HEK293 (cell line): ENCODE measurements around the gene VMAC.

Experiments
- CTCF ChIA-PET: fragments of 350-600 bp; formaldehyde crosslinking; extraction: SDS; loops from one replicate; lab custom pipeline; 2021; ENCODE audit warnings: antibody characterized with exemption; lab: Yijun Ruan, JAX
- POLR2A ChIA-PET: fragments of 300-600 bp; formaldehyde crosslinking; extraction: SDS; loops from one replicate; lab custom pipeline; 2020; ENCODE audit warnings: antibody characterized with exemption, inconsistent platforms; lab: Yijun Ruan, JAX
- H3K27ac ChIP-seq: fragments of 200-500 bp; sonication (Bioruptor generic); 2 replicates; pipeline ENCODE4 v1.5.1; 2014; ENCODE audit warnings: low read depth, low read length, control low read depth, inconsistent platforms; ENCODE audit errors: extremely low read depth
- H3K36me3 ChIP-seq, 2 experiments: fragments of 200-500 bp in 1 of 2; sonication (Bioruptor generic) in 1 of 2; 1 replicate in 1 of 2; 2 replicates in 1 of 2; pipeline ENCODE4 v1.5.1; 2014 to 2017; ENCODE audit warnings: inconsistent platforms in 2 of 2, low read length in 2 of 2; ENCODE audit not compliant: control insufficient read depth in 2 of 2, insufficient read depth in 1 of 2
- H3K4me1 ChIP-seq: fragments of 200-500 bp; sonication (Bioruptor generic); 2 replicates; pipeline ENCODE4 v1.5.1; 2014; ENCODE audit warnings: mild to moderate bottlenecking, low read length, inconsistent platforms; ENCODE audit not compliant: control insufficient read depth, insufficient read depth
- H3K4me3 ChIP-seq: 2 replicates; pipeline ENCODE4 v1.5.1; 2011; ENCODE audit warnings: low read depth, mild to moderate bottlenecking, control low read depth, low read length, moderate library complexity
- H3K9me3 ChIP-seq: fragments of 200-500 bp; sonication (Bioruptor generic); 2 replicates; pipeline ENCODE4 v1.5.1; 2014; ENCODE audit warnings: low read depth, low read length, inconsistent platforms; ENCODE audit not compliant: control insufficient read depth, insufficient read depth
- BCL11A ChIP-seq: fragments of 450-650 bp; formaldehyde crosslinking; IDR thresholded peaks from 2 replicates; pipeline ENCODE4 v1.5.1; 2016; ENCODE audit warnings: low read depth, missing biosample characterization, missing genetic modification characterization
- GLI2 ChIP-seq: fragments of 450-650 bp; formaldehyde crosslinking; IDR thresholded peaks from 2 replicates; pipeline ENCODE4; 2017; ENCODE audit warnings: missing biosample characterization, missing genetic modification characterization, low read depth, borderline replicate concordance
- KLF10 ChIP-seq: fragments of 450-650 bp; IDR thresholded peaks from 2 replicates; pipeline ENCODE4 v1.5.1; 2018; ENCODE audit warnings: missing biosample characterization, mild to moderate bottlenecking, missing genetic modification characterization
- PRDM1 ChIP-seq: fragments of 450-650 bp; formaldehyde crosslinking; IDR thresholded peaks from 2 replicates; pipeline ENCODE4; 2016; ENCODE audit warnings: missing biosample characterization, missing genetic modification characterization
- SCRT1 ChIP-seq: fragments of 450-650 bp; formaldehyde crosslinking; IDR thresholded peaks from 2 replicates; pipeline ENCODE4 v1.5.1; 2016; ENCODE audit warnings: missing biosample characterization, missing genetic modification characterization, borderline replicate concordance
- TSHZ1 ChIP-seq: fragments of 450-650 bp; formaldehyde crosslinking; IDR thresholded peaks from 2 replicates; pipeline ENCODE4 v1.5.1; 2016; ENCODE audit warnings: missing biosample characterization, missing genetic modification characterization, borderline replicate concordance
- ZEB2 ChIP-seq: fragments of 450-650 bp; formaldehyde crosslinking; IDR thresholded peaks from 2 replicates; pipeline ENCODE4 v1.5.1; 2016; ENCODE audit warnings: missing biosample characterization, missing genetic modification characterization
- ZFHX2 ChIP-seq: fragments of 450-650 bp; formaldehyde crosslinking; conservative IDR thresholded peaks from 2 replicates; pipeline ENCODE4 v1.5.1; 2016; ENCODE audit warnings: missing biosample characterization, missing genetic modification characterization
- ZFP3 ChIP-seq: fragments of 450-650 bp; formaldehyde crosslinking; IDR thresholded peaks from 2 replicates; pipeline ENCODE4 v1.5.1; 2016; ENCODE audit warnings: low read depth, missing biosample characterization, missing genetic modification characterization
- ZNF221 ChIP-seq: fragments of 450-650 bp; formaldehyde crosslinking; IDR thresholded peaks from 2 replicates; pipeline ENCODE4 v1.5.1; 2017; ENCODE audit warnings: missing biosample characterization, missing genetic modification characterization, borderline replicate concordance
- ZNF311 ChIP-seq: fragments of 450-650 bp; formaldehyde crosslinking; IDR thresholded peaks from 2 replicates; pipeline ENCODE4 v1.5.1; 2017; ENCODE audit warnings: missing biosample characterization, missing genetic modification characterization, borderline replicate concordance
- ZNF37A ChIP-seq: fragments of 450-650 bp; IDR thresholded peaks from 2 replicates; pipeline ENCODE4 v1.5.1; 2018; ENCODE audit warnings: missing biosample characterization, missing genetic modification characterization
- ZNF394 ChIP-seq: fragments of 450-650 bp; formaldehyde crosslinking; IDR thresholded peaks from 2 replicates; pipeline ENCODE4 v1.5.1; 2016; ENCODE audit warnings: missing biosample characterization, missing genetic modification characterization, mild to moderate bottlenecking, moderate library complexity, borderline replicate concordance
- ZNF501 ChIP-seq: fragments of 450-650 bp; formaldehyde crosslinking; IDR thresholded peaks from 2 replicates; pipeline ENCODE4 v1.5.1; 2016; ENCODE audit warnings: missing biosample characterization, missing genetic modification characterization
- ZNF555 ChIP-seq: fragments of 450-650 bp; formaldehyde crosslinking; conservative IDR thresholded peaks from 2 replicates; pipeline ENCODE4 v1.5.1; 2017; ENCODE audit warnings: missing biosample characterization, mild to moderate bottlenecking, missing genetic modification characterization, inconsistent platforms
- ZNF571 ChIP-seq: fragments of 450-650 bp; formaldehyde crosslinking; IDR thresholded peaks from 2 replicates; pipeline ENCODE4 v1.5.0; 2017; ENCODE audit warnings: missing biosample characterization, missing genetic modification characterization
- ZNF623 ChIP-seq: fragments of 450-650 bp; formaldehyde crosslinking; IDR thresholded peaks from 2 replicates; pipeline ENCODE4 v1.5.1; 2016; ENCODE audit warnings: missing biosample characterization, missing genetic modification characterization
- ZNF658 ChIP-seq: fragments of 450-650 bp; formaldehyde crosslinking; IDR thresholded peaks from 2 replicates; pipeline ENCODE4; 2016; ENCODE audit warnings: missing biosample characterization, missing genetic modification characterization
- ZNF701 ChIP-seq: fragments of 450-650 bp; formaldehyde crosslinking; IDR thresholded peaks from 2 replicates; pipeline ENCODE4 v1.5.1; 2016; ENCODE audit warnings: missing biosample characterization, missing genetic modification characterization
- ZNF791 ChIP-seq: fragments of 450-650 bp; formaldehyde crosslinking; IDR thresholded peaks from 2 replicates; pipeline ENCODE4 v1.5.1; 2016; ENCODE audit warnings: missing biosample characterization, missing genetic modification characterization

The VMAC gene

GRCh38 chr19:5895890-5896289 lies 8.8 kb upstream of the VMAC start:
- H3K27ac ChIP-seq, result no peak overlapping the region
- TF ChIP-seq ZEB2 (no peak), ZNF623 (tag by site-specific recombination) (peak; percentile 98), GLI2 (no peak)
- ChIA-PET CTCF (interaction anchor here (0.8 kb wide), 1 partner anchor 92 kb away, joined by 6 read pairs; no protein-coding TSS in a partner anchor), POLR2A (no interaction called here)
- H3K36me3 ChIP-seq, result peaks cover 0 to 42% of the 10 kb centered on the region in 2 experiments; a peak in 2 of 3 replicates
- H3K4me1 ChIP-seq, result no peaks in the 10 kb centered on the region; the same call in 1 of the 2 replicates
- no peaks in the 10 kb centered on the region for H3K9me3 ChIP-seq
- H3K4me3 ChIP-seq, result no peak overlapping the region

- CTCF ChIA-PET, result interaction anchor here (0.6 to 1.5 kb wide), 3 partner anchors 15 to 92 kb away, joined by 3 to 14 read pairs (median 3); no protein-coding TSS in a partner anchor
- Histone ChIP-seq H3K9me3 (no peaks in the 10 kb centered on the region), H3K36me3 (peaks cover 3 to 47% of the 10 kb centered on the region in 2 experiments; a peak in 2 of 3 replicates), H3K27ac (no peak overlapping the region), H3K4me1 (no peaks in the 10 kb centered on the region; the same call in 1 of the 2 replicates), H3K4me3 (no peak overlapping the region)
- TF ChIP-seq ZNF555 (tag by site-specific recombination) (no peak), BCL11A (tag by site-specific recombination) (no peak), ZNF571 (no peak), KLF10 (no peak), ZFHX2 (no peak), ZNF394 (tag by site-specific recombination) (no peak), ZNF311 (no peak), ZNF221 (no peak), ZNF501 (tag by site-specific recombination) (no peak), SCRT1 (tag by site-specific recombination) (no peak), TSHZ1 (tag by site-specific recombination) (no peak), ZNF658 (tag by site-specific recombination) (no peak), ZNF701 (tag by site-specific recombination) (no peak), ZNF37A (tag by site-specific recombination) (no peak), ZFP3 (no peak), PRDM1 (no peak), ZNF791 (no peak)
- POLR2A ChIA-PET, result interaction anchor here (1.4 kb wide), 1 partner anchor 106 kb away, joined by 4 read pairs; the partner anchor contains the start of gene DUS3L
Measured at GRCh38 chr19:5896365-5897076, 8.2 kb upstream of the VMAC start.
